Tibial nerve (tissue), 3 donors: Measurements from ENCODE around the gene SRGAP3.

ENCODE experiments used
- POLR2A ChIP-seq, 2 donors: fragments of 450-650 bp; IDR thresholded peaks; one replicate each; pipeline ENCODE4 v1.6.1; 2017; ENCODE audit warnings: antibody characterized with exemption in 2 of 2, mild to moderate bottlenecking in 2 of 2, moderate library complexity in 2 of 2
- TF ChIP-seq, protein P1 (sequence below), 5 experiments: fragments of 200-600 bp in 3 of 5; fragments of 450-650 bp in 2 of 5; sonication (generic) in 3 of 5; IDR thresholded peaks; one replicate each; pipeline ENCODE4 v1.5.1; 2016 to 2019; ENCODE audit warnings: antibody characterized with exemption in 5 of 5, mild to moderate bottlenecking in 3 of 5, moderate library complexity in 2 of 5

DNA sequence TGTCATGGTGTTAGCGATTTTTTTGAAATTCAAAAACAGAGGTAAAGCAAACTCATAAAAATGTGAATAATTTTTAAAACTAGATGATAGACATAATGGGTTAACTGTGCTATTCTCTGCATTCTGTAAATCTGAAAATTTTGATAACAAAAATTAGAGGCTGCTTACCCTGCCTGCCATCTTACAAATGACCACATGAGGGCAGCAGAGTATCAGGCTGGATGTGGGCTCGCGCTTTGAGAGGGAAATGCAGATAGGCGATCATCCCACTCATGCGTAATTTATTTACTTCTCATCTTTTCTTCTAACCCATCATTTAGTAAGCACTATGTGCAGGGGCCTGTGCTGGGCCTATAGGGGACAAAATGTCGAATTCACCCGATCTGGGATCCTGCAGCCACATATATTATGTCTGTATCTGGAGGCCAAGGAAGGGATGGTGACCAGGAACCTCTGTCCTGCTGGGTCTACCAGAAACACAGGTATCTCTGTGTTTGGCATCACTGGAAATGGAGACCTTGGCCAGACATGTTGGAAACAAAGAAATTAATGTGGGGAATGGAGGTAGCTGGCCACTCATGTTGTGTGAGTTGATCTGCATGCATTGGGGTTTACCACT lies 278.4 kb downstream of the SRGAP3 start:
- TF ChIP-seq POLR2A (IDR thresholded peaks at IDR 0.05) = no peak
- TF ChIP-seq, protein P1, sequence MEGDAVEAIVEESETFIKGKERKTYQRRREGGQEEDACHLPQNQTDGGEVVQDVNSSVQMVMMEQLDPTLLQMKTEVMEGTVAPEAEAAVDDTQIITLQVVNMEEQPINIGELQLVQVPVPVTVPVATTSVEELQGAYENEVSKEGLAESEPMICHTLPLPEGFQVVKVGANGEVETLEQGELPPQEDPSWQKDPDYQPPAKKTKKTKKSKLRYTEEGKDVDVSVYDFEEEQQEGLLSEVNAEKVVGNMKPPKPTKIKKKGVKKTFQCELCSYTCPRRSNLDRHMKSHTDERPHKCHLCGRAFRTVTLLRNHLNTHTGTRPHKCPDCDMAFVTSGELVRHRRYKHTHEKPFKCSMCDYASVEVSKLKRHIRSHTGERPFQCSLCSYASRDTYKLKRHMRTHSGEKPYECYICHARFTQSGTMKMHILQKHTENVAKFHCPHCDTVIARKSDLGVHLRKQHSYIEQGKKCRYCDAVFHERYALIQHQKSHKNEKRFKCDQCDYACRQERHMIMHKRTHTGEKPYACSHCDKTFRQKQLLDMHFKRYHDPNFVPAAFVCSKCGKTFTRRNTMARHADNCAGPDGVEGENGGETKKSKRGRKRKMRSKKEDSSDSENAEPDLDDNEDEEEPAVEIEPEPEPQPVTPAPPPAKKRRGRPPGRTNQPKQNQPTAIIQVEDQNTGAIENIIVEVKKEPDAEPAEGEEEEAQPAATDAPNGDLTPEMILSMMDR (IDR thresholded peaks at IDR 0.05) = peak; percentile 91 to 99 (median 97)
